DOHH2 (cell line): ENCODE measurements around the gene OR2B6.

ENCODE experiments used
- H3F3A ChIP-seq: fragments of 200-600 bp; sonication (generic), shearing (Covaris generic); 2 replicates; pipeline ENCODE4 v1.6.0; 2016; ENCODE audit warnings: antibody characterized with exemption, mild to moderate bottlenecking; ENCODE audit not compliant: control insufficient read depth, insufficient read depth
- H3K27ac ChIP-seq: fragments of 200-600 bp; sonication (generic); 2 replicates; pipeline ENCODE4 v1.5.1; 2014; ENCODE audit warnings: low read depth, mild to moderate bottlenecking, low read length, moderate library complexity
- H3K27me3 ChIP-seq: fragments of 200-600 bp; sonication (generic); 2 replicates; pipeline ENCODE4 v1.6.1; 2014; ENCODE audit warnings: mild to moderate bottlenecking, low read length, mixed read lengths; ENCODE audit not compliant: control insufficient read depth
- H3K36me3 ChIP-seq: fragments of 200-600 bp; sonication (generic); 2 replicates; pipeline ENCODE4 v1.6.1; 2014; ENCODE audit warnings: mild to moderate bottlenecking, low read length, moderate library complexity, mixed read lengths; ENCODE audit not compliant: control insufficient read depth
- H3K4me1 ChIP-seq: fragments of 200-600 bp; sonication (generic); 2 replicates; pipeline ENCODE4 v1.6.1; 2014; ENCODE audit warnings: mild to moderate bottlenecking, low read length, mixed read lengths; ENCODE audit not compliant: control insufficient read depth
- H3K4me2 ChIP-seq: fragments of 200-600 bp; sonication (generic); 2 replicates; pipeline ENCODE4 v1.6.0; 2014; ENCODE audit warnings: mild to moderate bottlenecking, low read length, moderate library complexity
- H3K4me3 ChIP-seq: fragments of 200-600 bp; sonication (generic); 2 replicates; pipeline ENCODE4 v1.5.1; 2014; ENCODE audit warnings: mild to moderate bottlenecking, low read length, mixed read lengths
- H3K79me2 ChIP-seq: fragments of 200-600 bp; sonication (generic); 2 replicates; pipeline ENCODE4 v1.6.1; 2014; ENCODE audit warnings: mild to moderate bottlenecking, low read length, mixed read lengths; ENCODE audit not compliant: control insufficient read depth
- H3K9me2 ChIP-seq: fragments of 200-600 bp; sonication (generic); replicated peaks from 2 replicates; pipeline ENCODE4 v1.6.1; 2014; ENCODE audit warnings: mild to moderate bottlenecking, low read length, mixed read lengths; ENCODE audit not compliant: control insufficient read depth
- H3K9me3 ChIP-seq: fragments of 200-600 bp; sonication (generic); 2 replicates; pipeline ENCODE4 v1.6.1; 2014; ENCODE audit warnings: antibody characterized with exemption, low read length, mixed read lengths; ENCODE audit not compliant: control insufficient read depth, insufficient read depth
- H4K20me1 ChIP-seq: fragments of 200-600 bp; sonication (generic); 2 replicates; pipeline ENCODE4 v1.6.0; 2014; ENCODE audit warnings: low read depth, mild to moderate bottlenecking, antibody characterized with exemption, low read length, moderate library complexity; ENCODE audit not compliant: control insufficient read depth, insufficient read depth
- CTCF ChIP-seq: fragments of 200-600 bp; sonication (generic); IDR thresholded peaks from one replicate; pipeline ENCODE4 v1.5.1; 2014; ENCODE audit warnings: antibody characterized with exemption, mild to moderate bottlenecking, low read depth, low read length; ENCODE audit not compliant: poor library complexity, severe bottlenecking
- EZH2phosphoT487 ChIP-seq: fragments of 200-600 bp; sonication (generic); IDR thresholded peaks from 2 replicates; pipeline ENCODE4 v1.6.1; 2017; ENCODE audit warnings: borderline replicate concordance, mild to moderate bottlenecking, antibody characterized with exemption, low read length, moderate library complexity, mixed read lengths

The OR2B6 gene

DNA sequence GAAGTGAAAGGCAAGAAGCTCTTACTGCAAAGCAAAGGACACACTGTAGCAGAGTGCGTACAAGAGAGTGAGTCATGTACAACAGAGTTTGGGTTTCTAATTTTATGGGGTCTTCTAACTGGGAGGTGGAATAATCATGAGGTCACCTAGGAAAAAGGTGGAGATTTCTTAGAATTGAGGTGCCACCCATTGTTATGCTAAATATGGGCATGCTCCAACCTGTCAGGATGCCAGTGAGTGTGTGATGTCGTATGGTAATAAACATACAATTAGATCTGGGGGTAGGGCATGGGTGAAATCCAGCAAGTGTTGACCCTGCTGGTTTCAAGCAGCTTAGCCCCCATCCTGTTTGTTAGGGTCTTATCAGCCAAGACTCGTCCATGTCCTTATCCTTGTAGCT is 46.6 kb downstream of the OR2B6 start:
- Histone ChIP-seq H3K9me3 (no peaks in the 10 kb centered on the region), H3K9me2 (no peaks in the 10 kb centered on the region), H3K79me2 (no peaks in the 10 kb centered on the region), H3K4me3 (no peak overlapping the region), H3F3A (no peaks in the 10 kb centered on the region), H4K20me1 (no peaks in the 10 kb centered on the region), H3K4me1 (peaks cover 16% of the 10 kb centered on the region), H3K27ac (no peak overlapping the region), H3K27me3 (no peaks in the 10 kb centered on the region), H3K4me2 (no peak overlapping the region), H3K36me3 (no peaks in the 10 kb centered on the region)
- TF ChIP-seq CTCF, result no peak
- TF ChIP-seq EZH2phosphoT487, result no peak

- Histone ChIP-seq H3K4me3 (no peak overlapping the region), H3K9me2 (no peaks in the 10 kb centered on the region), H3K4me2 (no peak overlapping the region), H3K27me3 (no peaks in the 10 kb centered on the region), H3K9me3 (no peaks in the 10 kb centered on the region), H3K4me1 (peaks cover 20% of the 10 kb centered on the region), H3K36me3 (no peaks in the 10 kb centered on the region), H4K20me1 (no peaks in the 10 kb centered on the region), H3K27ac (no peak overlapping the region), H3F3A (no peaks in the 10 kb centered on the region; the same call in 1 of the 2 replicates), H3K79me2 (no peaks in the 10 kb centered on the region)
- TF ChIP-seq CTCF (no peak), EZH2phosphoT487 (no peak)
Measured at GRCh38 chr6:28004350-28005151, 47.5 kb downstream of the OR2B6 start.

GRCh38 chr6:28005152-28005890 is 48.3 kb downstream of the OR2B6 start:
- Histone ChIP-seq H3K9me3 (no peaks in the 10 kb centered on the region; the same call in 1 of the 2 replicates), H3F3A (no peaks in the 10 kb centered on the region; the same call in 1 of the 2 replicates), H3K27ac (no peak overlapping the region), H4K20me1 (no peaks in the 10 kb centered on the region), H3K4me1 (peaks cover 20% of the 10 kb centered on the region), H3K27me3 (no peaks in the 10 kb centered on the region), H3K36me3 (no peaks in the 10 kb centered on the region), H3K9me2 (no peaks in the 10 kb centered on the region), H3K4me3 (no peak overlapping the region), H3K4me2 (no peak overlapping the region), H3K79me2 (no peaks in the 10 kb centered on the region)
- no peak for TF ChIP-seq CTCF
- TF ChIP-seq EZH2phosphoT487, result no peak
